SK-MEL-5 (cell line): Measurements from ENCODE around the gene TRIM40. TPM values are rescaled to one million over a fixed set of nuclear protein-coding genes. Genes with fewer than 3 reads are reported as not detected.
A peak's percentile ranks its signal among the peaks of the same experiment; 100 is the strongest.
"Not testable (repeated sequence)": the region's sequence is repeated elsewhere in the genome, so short reads cannot be mapped to it uniquely, and the experiment has no call there.

Experiments
- DNase-seq: peaks from one replicate; pipeline ENCODE4 v3.0.0-alpha.2; 2016; ENCODE audit warnings: low read depth, low spot score
- in situ Hi-C: cut with HindIII; loops from 2 replicates; pipeline ENCODE4 v1.10.0; 2016; ENCODE audit warnings: low sequenced_read_pairs, high pct_unique_total_duplicates, low pct_unique_long_range_greater_than_20kb
- total RNA-seq: library from RNA; depleted of rRNA; stranded (reverse); fragments of >200 nt; shearing (Covaris generic); gene quantifications from 2 replicates; pipeline ENCODE4 v1.2.3, GENCODE V29; 2014

TRIM40 gene
- total RNA-seq, 1 experiment from 2014 or later, result not detected

- in situ Hi-C loops, result no loop called here
- DNase-seq, result no peak
Measured at GRCh38 chr6:30156262-30156599, 20.3 kb downstream of the TRIM40 start.

- no peak for DNase-seq
- in situ Hi-C loops, result no loop called here
Measured at GRCh38 chr6:30156774-30157173, 20.8 kb downstream of the TRIM40 start.

GRCh38 chr6:30157581-30157980 is 21.6 kb downstream of the TRIM40 start:
- in situ Hi-C loops, result no loop called here
- no peak for DNase-seq

GRCh38 chr6:30157999-30158398 is 22.1 kb downstream of the TRIM40 start:
- DNase-seq, result no peak
- in situ Hi-C loops, result no loop called here

- in situ Hi-C loops, result no loop called here
- no peak for DNase-seq
Measured at GRCh38 chr6:30158475-30159040, 22.6 kb downstream of the TRIM40 start.

- DNase-seq, result no peak
- in situ Hi-C loops, result no loop called here
Measured at GRCh38 chr6:30160008-30160784, 24.3 kb downstream of the TRIM40 start.

GRCh38 chr6:30160785-30161531 is 25.0 kb downstream of the TRIM40 start, which contains the start of gene TRIM10:
Gene TRIM10 (minus strand): TSS chr6:30161211. CDS start chr6:30160858, 353 bp downstream.
- no peak for DNase-seq

GRCh38 chr6:30162265-30163089 is 26.5 kb downstream of the TRIM40 start:
- no peak for DNase-seq
- in situ Hi-C loops, result no loop called here

More at GRCh38 chr6:30160785-30161531, 25.0 kb downstream of the TRIM40 start, which contains the start of gene TRIM10:
- in situ Hi-C loops, result no loop called here

GRCh38 chr6:30163090-30163917 is 27.4 kb downstream of the TRIM40 start, which contains the start of gene TRIM15:
Gene TRIM15 (plus strand): TSS chr6:30163546. CDS start chr6:30163685, 139 bp downstream.
- in situ Hi-C loops, result no loop called here
- DNase-seq, result no peak

GRCh38 chr6:30163918-30164654 is 28.1 kb downstream of the TRIM40 start:
- in situ Hi-C loops, result no loop called here
- DNase-seq, result no peak

- no peak for DNase-seq
- in situ Hi-C loops, result no loop called here
Measured at GRCh38 chr6:30164714-30165113, 28.8 kb downstream of the TRIM40 start.

- in situ Hi-C loops, DNase-seq: not testable (repeated sequence)
Measured at GRCh38 chr6:30165238-30165637, 29.3 kb downstream of the TRIM40 start.

- no peak for DNase-seq
- in situ Hi-C loops, result no loop called here
Measured at GRCh38 chr6:30167101-30167500, 31.2 kb downstream of the TRIM40 start.

GRCh38 chr6:30168741-30169140 is 32.8 kb downstream of the TRIM40 start:
- DNase-seq, result no peak
- in situ Hi-C loops, result no loop called here

GRCh38 chr6:30169658-30170614 is 34.0 kb downstream of the TRIM40 start:
- in situ Hi-C loops, result no loop called here

More at GRCh38 chr6:30169658-30170614, 34.0 kb downstream of the TRIM40 start:
- peak; percentile 70 for DNase-seq
